ENCODE results near the gene FGA. TPM values are rescaled to one million over a fixed set of nuclear protein-coding genes. Genes with fewer than 3 reads are reported as not detected.

The FGA gene
- polyA plus RNA-seq, 6 donors from 2014 or later = not detected

DNA sequence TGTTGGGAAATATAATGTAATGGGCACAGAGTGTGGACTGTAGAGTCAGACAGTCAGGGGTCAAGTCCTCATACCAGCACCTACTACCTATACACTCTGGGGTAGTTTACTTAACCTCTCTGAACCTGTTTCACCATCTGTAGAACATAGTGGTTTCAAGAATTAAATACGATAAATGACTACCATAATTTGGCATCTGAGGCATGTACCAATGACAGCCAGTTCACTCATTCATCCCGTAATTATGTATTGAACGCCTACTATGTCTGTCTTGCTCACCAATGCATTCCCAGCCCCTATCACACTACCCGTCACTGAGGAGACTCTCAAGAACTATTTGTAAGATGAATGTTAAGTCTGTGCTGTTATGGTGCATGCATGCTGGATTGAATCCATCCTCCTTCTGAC, 29.7 kb downstream of the FGA start:
- no peaks in the 10 kb centered on the region for H3K4me1 Mint-ChIP-seq
- ATAC-seq (ENCODE audit: low read depth in 2 of 2) (no peak), DNase-seq (no peak)
- no peak overlapping the region for H3K27ac Mint-ChIP-seq
- peaks cover 0 to 9% (median 0%) of the 10 kb centered on the region in 7 donors for H3K9me3 Mint-ChIP-seq
- H3K27me3 Mint-ChIP-seq = peaks cover 8 to 18% (median 16%) of the 10 kb centered on the region in 3 donors
- H3K4me3 Mint-ChIP-seq = no peak overlapping the region
- H3K36me3 Mint-ChIP-seq = no peaks in the 10 kb centered on the region

DNA sequence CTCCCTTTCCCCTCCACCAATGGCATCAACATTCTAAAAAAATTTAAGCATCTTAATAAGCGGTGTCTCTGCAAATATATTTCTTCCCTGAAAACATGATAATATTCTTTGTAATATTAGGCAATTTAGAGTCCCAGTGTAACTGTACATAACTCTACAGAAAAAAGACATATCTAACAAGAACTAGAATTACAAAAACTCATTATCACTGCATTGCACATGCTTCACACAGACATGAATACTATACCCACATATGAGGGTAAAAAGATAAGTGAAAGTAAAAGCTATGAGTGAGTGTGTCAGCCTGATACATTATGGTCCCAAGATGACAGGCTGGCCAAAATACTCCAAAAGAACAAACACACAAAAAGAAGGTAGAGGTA, 30.1 kb downstream of the FGA start:
- peaks cover 8 to 22% (median 16%) of the 10 kb centered on the region in 3 donors for H3K27me3 Mint-ChIP-seq
- peaks cover 0 to 9% (median 0%) of the 10 kb centered on the region in 7 donors for H3K9me3 Mint-ChIP-seq
- H3K4me1 Mint-ChIP-seq = no peaks in the 10 kb centered on the region
- H3K4me3 Mint-ChIP-seq = no peak overlapping the region
- no peak overlapping the region for H3K27ac Mint-ChIP-seq
- DNase-seq (no peak), ATAC-seq (ENCODE audit: low read depth in 2 of 2) (no peak)
- no peaks in the 10 kb centered on the region for H3K36me3 Mint-ChIP-seq

DNA sequence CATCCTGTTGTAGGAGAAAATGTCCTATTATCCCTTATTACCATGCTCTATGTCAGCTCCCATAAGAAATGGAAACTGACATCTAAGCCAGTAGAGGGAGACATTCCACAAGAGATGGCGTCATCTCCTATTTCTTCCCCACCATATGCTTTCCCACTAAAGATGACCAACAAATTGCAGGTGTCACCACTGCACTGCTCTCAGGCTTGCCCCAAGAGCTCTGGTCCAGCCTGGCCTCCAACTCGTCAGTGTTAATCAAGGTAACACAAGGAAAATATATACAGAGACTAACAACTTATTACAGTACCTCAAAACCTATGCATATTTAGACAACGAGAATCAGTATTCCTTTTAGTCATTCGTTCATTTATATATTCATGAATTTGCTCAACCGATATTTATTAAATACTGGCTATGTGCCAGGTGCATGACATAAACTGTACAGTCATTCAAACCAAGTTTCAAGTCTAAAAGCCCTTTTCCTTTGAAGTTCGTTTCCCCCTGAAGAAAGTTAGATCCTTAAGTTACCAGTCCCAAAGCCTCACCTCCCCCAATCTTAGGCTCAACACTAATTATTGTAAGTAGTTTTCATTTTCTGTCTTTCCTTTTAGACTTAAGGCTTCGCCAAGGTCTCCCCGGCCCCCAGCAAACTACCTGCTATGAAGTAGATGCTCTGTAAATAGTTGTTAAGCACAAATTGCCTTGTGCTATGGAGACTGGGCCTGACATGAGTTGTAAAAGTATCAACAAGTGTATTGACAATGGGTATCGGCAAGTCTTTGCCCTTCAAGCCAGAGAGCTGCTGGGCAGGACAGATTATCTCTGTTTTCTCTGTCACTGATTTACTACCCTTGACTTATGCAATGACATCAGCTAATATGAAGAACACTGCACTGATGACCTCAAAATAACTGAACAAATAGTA, 30.8 kb downstream of the FGA start:
- Mint-ChIP-seq H3K4me1 (no peaks in the 10 kb centered on the region), H3K4me3 (no peak overlapping the region), H3K27me3 (peaks cover 8 to 24% (median 16%) of the 10 kb centered on the region in 3 donors), H3K9me3 (peaks cover 0 to 9% (median 0%) of the 10 kb centered on the region in 7 donors), H3K36me3 (no peaks in the 10 kb centered on the region), H3K27ac (peak overlapping the region in 1 of 6 donors; percentile 62)
- DNase-seq = peak; percentile 13
- ATAC-seq (ENCODE audit: low read depth in 2 of 2) = no peak

DNA sequence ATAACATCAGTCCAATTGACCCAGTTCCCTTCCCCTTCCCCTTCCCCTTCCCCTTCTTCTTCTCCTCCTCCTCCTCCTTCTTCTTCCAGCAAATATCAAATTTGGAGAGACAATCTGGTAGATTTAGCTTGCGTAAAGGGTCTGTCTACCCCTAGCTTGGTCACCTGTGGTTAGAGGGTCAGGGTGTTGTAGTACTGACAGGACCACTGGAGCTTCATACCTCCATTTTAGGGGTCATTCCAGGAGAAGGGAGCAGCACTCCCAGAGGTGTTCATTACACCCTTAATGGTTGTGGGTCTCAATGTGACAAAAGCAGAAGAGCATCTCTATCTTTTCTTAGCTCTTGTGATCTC, 31.4 kb downstream of the FGA start:
- peaks cover 0 to 9% (median 0%) of the 10 kb centered on the region in 7 donors for H3K9me3 Mint-ChIP-seq
- no peak overlapping the region for H3K4me3 Mint-ChIP-seq
- no peaks in the 10 kb centered on the region for H3K36me3 Mint-ChIP-seq
- DNase-seq (no peak), ATAC-seq (ENCODE audit: low read depth in 2 of 2) (no peak)
- no peak overlapping the region for H3K27ac Mint-ChIP-seq
- no peaks in the 10 kb centered on the region for H3K4me1 Mint-ChIP-seq
- H3K27me3 Mint-ChIP-seq = peaks cover 8 to 24% (median 16%) of the 10 kb centered on the region in 3 donors

DNA sequence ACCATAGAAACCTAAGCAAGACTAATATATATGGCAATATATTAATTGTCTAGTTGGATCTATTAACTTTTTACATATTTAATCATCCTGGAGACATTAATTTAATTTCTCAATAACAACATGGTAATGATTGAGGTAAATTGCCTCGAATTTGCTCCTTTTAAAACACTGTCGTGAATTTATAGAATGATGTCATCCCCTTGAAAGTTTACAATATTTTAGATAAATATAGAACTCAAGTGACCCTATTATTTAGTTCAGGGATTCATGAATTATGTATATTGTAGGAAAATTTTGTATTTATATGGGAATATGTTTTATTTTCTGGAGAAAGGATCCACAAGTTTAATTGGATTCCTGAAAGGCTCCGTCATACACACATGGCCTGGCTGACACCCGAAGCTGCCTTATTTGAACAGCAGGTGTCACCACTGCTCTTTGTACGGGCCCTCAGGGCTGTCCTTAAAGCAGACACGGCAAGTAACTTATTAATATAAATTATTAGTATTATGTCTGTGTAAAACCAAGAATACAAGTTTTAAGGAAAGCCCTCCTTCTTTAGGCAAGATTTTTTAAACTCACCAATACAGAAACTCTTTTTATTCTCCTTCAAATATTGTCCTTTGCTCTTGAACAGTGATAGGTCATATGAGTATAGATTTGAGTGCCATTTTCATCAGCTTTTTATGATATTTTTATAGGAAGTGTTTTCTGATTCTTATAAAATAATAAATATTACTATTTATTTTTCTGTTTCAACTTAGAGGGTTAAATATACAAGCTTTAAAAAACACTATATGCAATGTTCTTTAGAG, 38.5 kb downstream of the FGA start:
- peaks cover 3 to 11% (median 4%) of the 10 kb centered on the region in 3 donors for H3K27me3 Mint-ChIP-seq

DNA sequence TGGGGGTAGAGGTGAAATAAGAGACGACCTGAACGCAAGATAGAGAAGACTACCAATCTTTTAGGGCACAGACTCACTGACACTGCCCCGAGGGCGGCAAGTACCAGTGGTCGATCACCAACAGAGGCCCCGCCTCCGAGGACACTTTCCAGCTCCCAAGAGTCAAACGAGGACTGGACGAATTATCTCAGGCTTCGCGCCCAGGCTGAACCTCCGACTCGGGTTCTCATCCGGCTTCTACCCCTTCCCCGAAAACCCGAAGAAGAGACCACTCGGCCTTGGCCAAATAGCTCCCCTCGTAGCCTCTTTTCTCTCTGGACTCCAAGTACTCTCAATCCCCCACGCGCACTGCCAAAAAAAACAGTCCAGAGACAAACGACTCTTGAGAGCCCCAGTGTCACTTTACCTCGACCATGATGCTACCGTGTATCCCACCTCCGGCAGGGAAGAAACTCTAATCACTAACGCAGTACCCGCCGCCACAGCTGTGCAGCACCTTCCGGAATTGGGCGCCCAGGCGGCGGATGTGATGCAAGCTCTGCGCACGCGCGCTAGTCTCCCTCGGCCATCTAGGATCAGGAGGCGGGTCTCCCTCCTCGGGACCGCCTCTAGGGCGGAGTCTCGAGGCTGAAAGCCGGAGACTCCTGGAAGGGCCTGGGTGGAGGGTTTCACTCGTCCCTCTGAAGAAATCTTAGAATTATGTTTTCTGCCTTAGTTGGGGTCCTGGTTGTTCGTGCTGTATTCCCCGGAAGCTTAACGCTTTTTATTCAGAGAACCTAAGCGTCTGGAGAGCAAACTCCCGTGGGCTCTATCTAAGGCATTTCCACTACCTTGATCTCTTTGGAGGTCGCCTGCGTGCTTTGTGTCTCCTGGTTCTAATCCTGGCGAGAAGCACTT, 40.4 kb downstream of the FGA start, which contains the start of gene PLRG1:
PLRG1 (minus strand) TSS at position 507 of the 897 bp plus-strand sequence; CDS start at position 415, 92 bp downstream.
- H3K4me1 Mint-ChIP-seq = peaks cover 17 to 27% (median 19%) of the 10 kb centered on the region in 3 donors

More for the DNA sequence above, 38.5 kb downstream of the FGA start:
- H3K27ac Mint-ChIP-seq = peak overlapping the region in 1 of 6 donors; percentile 38
- peak; percentile 61 for DNase-seq
- H3K36me3 Mint-ChIP-seq = peaks cover 5 to 7% of the 10 kb centered on the region in 2 donors
- ATAC-seq (ENCODE audit: low read depth in 2 of 2) = peak; percentile 30 to 42
- H3K4me1 Mint-ChIP-seq = peaks cover 17 to 27% (median 19%) of the 10 kb centered on the region in 3 donors
- peak overlapping the region in 1 of 8 donors; percentile 68 for H3K4me3 Mint-ChIP-seq
- peaks cover 0 to 4% (median 0%) of the 10 kb centered on the region in 7 donors for H3K9me3 Mint-ChIP-seq

DNA sequence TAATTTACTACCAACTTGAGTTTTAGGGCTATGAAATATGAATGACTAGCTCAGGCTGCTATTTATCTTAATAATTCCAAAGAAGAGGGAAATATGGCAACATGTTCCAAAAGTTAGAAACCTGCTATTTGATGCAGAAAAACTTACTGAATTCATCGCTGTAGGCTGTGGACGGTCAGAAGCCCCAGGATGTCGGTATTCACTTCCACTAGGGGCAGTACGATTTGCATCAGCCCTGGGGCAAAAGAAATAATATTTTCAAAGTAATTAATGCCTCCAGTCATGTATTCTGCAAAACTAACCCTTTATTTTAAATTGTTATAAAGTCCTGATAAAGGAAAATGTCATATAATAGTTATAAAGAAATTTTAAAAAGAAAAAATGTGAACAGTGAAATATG, 44.9 kb downstream of the FGA start:
- Mint-ChIP-seq H3K9me3 (peaks cover 0 to 4% (median 0%) of the 10 kb centered on the region in 7 donors), H3K4me1 (peaks cover 17 to 23% (median 19%) of the 10 kb centered on the region in 3 donors), H3K4me3 (no peak overlapping the region), H3K27me3 (no peaks in the 10 kb centered on the region), H3K36me3 (peaks cover 24 to 31% of the 10 kb centered on the region in 2 donors), H3K27ac (no peak overlapping the region)
- no peak for ATAC-seq (ENCODE audit: low read depth in 2 of 2)
- DNase-seq = no peak

More for the DNA sequence above, 40.4 kb downstream of the FGA start, which contains the start of gene PLRG1:
- Mint-ChIP-seq H3K36me3 (peaks cover 5 to 7% of the 10 kb centered on the region in 2 donors), H3K9me3 (no peaks in the 10 kb centered on the region), H3K27ac (peak within 1 kb of the TSS; percentile 81 to 98 (median 96)), H3K27me3 (no peaks in the 10 kb centered on the region), H3K4me3 (peak within 1 kb of the TSS; percentile 90 to 100 (median 98))
- peak; percentile 96 for DNase-seq
- peak; percentile 96 to 98 for ATAC-seq (ENCODE audit: low read depth in 2 of 2)

DNA sequence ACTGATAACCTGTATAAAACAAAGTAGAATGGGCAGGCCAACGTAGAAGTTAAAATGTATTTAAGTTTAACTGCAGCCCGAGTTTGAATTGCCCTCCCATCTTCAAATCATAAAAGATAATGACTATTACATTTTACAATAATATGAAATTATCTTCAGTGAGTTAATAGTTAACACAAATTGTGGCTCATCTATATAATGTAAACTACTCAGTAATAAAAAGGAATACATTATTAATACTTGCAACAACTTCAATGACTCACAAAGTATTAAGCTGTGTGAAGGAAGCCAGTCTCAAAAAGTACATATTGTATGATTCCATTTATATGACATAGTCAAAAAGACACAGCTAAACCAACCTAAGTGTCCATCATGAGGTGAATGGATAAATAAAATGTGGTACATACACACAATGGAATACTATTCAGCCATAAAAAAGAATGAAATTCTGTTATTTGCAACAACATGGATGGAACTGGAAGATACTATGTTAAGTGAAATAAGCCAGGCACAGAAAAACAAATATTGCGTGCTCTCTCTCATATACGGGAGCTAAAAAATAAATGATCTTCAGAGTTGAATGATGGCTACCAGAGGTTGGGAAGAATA, 48.2 kb downstream of the FGA start:
- peaks cover 0 to 4% (median 0%) of the 10 kb centered on the region in 7 donors for H3K9me3 Mint-ChIP-seq
- H3K4me1 Mint-ChIP-seq = no peaks in the 10 kb centered on the region
- peaks cover 26 to 37% of the 10 kb centered on the region in 2 donors for H3K36me3 Mint-ChIP-seq
- H3K4me3 Mint-ChIP-seq = no peak overlapping the region
- H3K27me3 Mint-ChIP-seq = no peaks in the 10 kb centered on the region
- no peak for ATAC-seq (ENCODE audit: low read depth in 2 of 2)
- no peak overlapping the region for H3K27ac Mint-ChIP-seq
- no peak for DNase-seq

Other genes with a start within 250 kb of the FGA start
- under 1 TPM in 5 of 6 donors, not detected in 1; 0.08 to 0.44 (median 0.26) TPM for gene DCHS2, start 98.9 kb downstream of the FGA start, polyA plus RNA-seq (ENCODE audit: low read depth in 6 of 6)
- 100 to 1,000 TPM in 1 of 6 donors, 10 to 100 TPM in 5; 80.1 to 122 (median 96.0) TPM for gene PLRG1, start 40.3 kb downstream of the FGA start, polyA plus RNA-seq (ENCODE audit: low read depth in 6 of 6)
- gene FGB, start 27.7 kb downstream of the FGA start, polyA plus RNA-seq (ENCODE audit: low read depth in 6 of 6) = not detected
- not detected for gene FGG, start 21.9 kb upstream of the FGA start, polyA plus RNA-seq (ENCODE audit: low read depth in 6 of 6)
- not detected for gene LRAT, start 153.3 kb upstream of the FGA start, polyA plus RNA-seq (ENCODE audit: low read depth in 6 of 6)
- not detected for gene RBM46, start 190.5 kb upstream of the FGA start, polyA plus RNA-seq (ENCODE audit: low read depth in 6 of 6)